Measurements from ENCODE around the gene HOXB8.

DNA sequence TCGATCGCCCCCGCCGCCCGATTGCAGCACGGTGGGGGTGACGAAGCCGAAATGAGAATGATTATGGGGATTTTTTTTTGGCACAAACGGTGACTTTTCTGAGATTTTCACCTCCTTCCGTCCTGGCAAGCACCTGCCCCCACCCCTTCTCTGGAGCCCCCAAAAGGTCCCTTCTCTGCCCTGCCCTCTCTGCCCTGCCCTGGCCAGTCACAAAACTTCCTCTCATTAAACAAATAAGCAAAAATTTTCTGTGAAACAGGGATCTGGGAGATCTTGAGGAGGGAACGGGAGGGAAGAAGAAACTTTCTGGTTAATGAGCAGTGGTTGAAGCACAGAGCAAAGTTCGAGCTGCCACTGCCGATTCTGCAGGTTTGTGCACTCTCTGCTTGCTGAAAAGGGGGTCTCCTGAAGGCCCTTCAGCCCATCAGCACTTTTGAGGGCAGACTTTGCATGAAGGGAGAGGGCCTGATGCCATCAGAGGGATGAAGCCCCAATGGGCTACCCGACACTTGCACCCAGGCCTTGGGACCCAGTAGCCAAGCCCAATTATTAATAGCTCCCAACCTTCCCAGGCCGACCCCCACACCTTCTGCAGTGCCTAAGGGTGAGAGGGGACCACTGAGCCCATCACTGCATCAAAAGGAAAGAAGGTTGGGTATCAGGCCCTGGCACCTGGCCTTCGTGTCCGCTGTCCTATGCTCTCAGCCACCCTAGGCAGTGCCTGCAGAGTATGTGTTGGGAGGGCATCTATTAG lies 1.0 kb upstream of the HOXB8 start:
- TF ChIP-seq, protein P1, sequence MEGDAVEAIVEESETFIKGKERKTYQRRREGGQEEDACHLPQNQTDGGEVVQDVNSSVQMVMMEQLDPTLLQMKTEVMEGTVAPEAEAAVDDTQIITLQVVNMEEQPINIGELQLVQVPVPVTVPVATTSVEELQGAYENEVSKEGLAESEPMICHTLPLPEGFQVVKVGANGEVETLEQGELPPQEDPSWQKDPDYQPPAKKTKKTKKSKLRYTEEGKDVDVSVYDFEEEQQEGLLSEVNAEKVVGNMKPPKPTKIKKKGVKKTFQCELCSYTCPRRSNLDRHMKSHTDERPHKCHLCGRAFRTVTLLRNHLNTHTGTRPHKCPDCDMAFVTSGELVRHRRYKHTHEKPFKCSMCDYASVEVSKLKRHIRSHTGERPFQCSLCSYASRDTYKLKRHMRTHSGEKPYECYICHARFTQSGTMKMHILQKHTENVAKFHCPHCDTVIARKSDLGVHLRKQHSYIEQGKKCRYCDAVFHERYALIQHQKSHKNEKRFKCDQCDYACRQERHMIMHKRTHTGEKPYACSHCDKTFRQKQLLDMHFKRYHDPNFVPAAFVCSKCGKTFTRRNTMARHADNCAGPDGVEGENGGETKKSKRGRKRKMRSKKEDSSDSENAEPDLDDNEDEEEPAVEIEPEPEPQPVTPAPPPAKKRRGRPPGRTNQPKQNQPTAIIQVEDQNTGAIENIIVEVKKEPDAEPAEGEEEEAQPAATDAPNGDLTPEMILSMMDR (IDR thresholded peaks at IDR 0.05; ENCODE audit: low read length): no peak
- TF ChIP-seq EZH2 (optimal IDR thresholded peaks at IDR 0.05; ENCODE audit: low read depth, low read length): no peak
